Activated CD4-positive, alpha-beta T cell treated with anti-CD3 and anti-CD28 coated beads, Interleukin-2, amount 50 U/mL, for 24 hours (primary cell): Measurements from ENCODE around the gene IGF2BP1.
"Not testable (repeated sequence)": the region's sequence is repeated elsewhere in the genome, so short reads cannot be mapped to it uniquely, and the experiment has no call there.

Experiments used
- DNase-seq, 2 donors: peaks; one replicate each; pipeline ENCODE4 v3.0.0-alpha.2; 2020; ENCODE audit warnings: low read depth in 1 of 2, low spot score in 1 of 2

IGF2BP1 gene

DNA sequence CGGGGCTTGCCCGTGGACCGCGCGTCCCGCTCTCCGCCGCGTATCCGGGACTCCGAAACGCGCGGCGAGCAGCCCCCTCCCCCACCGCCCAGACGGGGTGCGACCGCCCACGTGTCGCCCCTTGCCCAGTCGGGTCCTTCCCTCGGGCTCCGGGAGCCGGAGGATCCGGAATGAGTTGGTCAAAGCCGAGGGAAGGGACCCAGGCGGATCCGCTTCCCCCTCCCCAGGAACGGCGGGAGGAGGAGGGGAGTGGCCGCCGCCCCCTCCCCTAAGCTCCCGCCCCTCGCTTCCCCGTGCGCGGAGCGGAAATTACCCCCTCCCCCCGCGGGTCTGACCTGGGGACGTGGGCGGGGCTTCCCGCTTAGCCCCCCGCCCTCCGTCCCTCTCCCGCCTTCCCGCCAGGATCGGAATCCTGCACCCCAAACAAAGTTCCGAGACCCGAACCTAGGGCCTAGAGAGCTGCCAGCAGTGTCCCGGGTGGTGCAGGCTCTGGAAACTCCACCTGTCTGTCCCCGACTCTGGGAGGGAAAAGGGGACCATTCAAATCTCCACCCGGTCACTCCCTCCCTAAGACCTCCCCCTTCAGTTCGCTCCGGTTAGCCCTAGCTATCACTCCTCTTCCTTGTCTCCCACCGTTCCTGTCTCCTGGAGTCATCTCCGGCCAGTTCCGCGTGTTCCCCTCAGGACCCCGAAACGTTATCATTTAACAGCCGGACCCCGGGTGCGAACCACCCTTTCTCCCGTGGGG, 1.0 kb upstream of the IGF2BP1 start:
- DNase-seq = no peak

GRCh38 chr17:48996722-48997102, 473 bp upstream of the IGF2BP1 start:
- DNase-seq = no peak

- no peak for DNase-seq
Observed at GRCh38 chr17:48997827-48998586, 822 bp downstream of the IGF2BP1 start.

- no peak for DNase-seq
Observed at GRCh38 chr17:48998587-48999440, 1.6 kb downstream of the IGF2BP1 start.

DNA sequence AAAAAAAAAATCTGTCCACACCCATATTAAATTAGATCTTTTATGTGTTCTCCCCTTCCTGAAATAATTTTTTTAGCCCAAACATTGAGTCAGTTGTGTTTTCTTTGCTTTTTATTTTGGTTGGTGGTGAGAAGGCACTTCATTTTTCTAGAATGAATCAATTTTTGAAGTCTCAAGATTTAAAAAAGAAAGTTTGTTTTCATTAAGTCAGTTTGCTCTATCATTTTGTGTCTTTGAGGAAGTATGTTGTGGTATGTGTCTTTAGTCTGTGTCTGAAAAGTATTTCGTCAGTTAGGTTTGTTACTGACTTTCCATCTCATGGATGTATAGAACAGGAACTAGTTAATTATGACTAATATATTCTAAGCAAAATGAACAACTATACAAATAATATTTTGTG, 3.8 kb downstream of the IGF2BP1 start:
- DNase-seq = no peak

- no peak for DNase-seq
Observed at GRCh38 chr17:49001671-49002070, 4.5 kb downstream of the IGF2BP1 start.

- DNase-seq = no peak
Observed at GRCh38 chr17:49002331-49002730, 5.1 kb downstream of the IGF2BP1 start.

- no peak for DNase-seq
Observed at GRCh38 chr17:49002766-49003165, 5.6 kb downstream of the IGF2BP1 start.

DNA sequence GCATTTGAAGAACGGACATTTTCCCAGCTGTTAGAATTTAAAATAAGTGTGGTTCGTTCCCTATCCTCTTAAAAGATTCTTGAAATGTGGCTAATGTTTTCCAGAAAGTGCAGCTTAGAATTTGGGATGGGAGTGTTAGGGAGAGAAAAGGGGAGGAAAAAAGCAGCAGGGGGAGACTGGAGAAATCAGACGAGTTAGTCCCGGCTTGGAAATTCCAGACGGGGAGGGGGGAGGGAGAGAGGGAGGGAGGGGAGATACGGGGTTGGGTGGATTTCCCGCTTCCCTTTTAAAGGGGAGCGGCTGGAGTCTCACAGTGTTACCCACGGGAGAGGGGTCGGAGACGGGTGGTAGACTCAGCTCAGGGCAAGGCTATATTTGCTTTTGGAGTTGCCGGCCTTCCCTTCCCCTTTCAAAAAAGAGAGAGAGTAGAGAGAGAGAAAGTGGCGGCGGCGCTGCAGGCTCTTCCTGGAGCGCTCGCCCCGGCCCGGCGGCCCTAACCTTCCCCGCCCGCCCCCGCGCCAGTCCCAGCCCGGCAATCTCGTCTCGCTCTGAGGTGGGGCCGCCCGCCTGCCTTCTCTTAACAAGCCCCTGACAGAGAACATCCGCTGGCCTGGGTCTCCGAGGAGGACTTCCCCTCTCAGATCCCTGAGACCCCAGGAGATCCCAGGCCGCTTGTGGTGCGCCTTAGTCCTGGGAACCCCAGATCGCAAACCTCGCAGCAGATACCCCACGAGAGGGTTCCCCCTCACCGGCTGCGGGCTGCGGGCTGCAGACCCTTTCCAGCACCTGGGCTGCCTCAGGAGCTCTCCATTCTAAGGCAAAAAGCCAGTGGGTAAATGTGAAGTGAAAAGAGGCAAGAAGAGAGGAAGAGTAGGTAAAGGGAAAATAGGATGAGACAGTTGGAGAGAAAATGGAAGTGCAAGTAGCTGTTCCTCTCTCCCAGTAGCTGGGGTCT, 6.6 kb downstream of the IGF2BP1 start:
- no peak for DNase-seq

DNA sequence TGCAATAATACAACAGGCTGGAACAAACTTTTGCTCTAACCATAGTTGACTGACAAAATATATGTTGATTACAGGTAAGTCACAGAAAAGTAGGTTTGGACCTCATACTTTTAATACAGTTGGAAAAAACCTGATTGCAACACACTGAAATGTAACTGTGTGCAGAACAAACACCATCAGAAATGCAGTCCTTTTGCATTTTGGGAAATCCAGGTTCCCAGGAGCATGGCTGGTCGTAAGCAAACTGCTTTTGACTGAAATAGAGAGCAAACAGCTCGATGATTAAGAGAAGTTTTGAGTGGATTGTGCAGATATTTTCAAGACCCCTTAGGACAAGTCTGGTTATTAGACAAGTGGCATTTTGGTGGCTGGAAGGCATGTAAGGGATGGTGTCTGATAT, 8.0 kb downstream of the IGF2BP1 start:
- no peak for DNase-seq

DNA sequence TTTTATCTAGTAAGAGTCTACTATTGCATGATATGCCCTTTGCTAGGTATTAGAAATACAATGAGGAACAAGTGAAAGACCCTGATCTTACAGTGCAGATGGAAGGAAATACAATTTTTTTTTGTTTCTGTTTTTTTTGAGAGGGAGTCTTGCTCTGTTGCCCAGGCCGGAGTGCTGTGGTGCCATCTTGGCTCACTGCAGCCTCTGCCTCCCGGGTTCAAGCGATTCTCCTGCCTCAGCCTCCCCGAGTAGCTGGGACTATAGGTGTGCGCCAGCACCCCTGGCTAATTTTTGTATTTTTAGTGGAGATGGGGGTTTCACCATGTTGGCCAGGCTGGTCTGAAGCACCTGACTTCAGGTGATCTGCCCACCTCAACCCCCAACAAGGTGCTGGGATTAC, 11.7 kb downstream of the IGF2BP1 start:
- DNase-seq = not testable (repeated sequence)

DNA sequence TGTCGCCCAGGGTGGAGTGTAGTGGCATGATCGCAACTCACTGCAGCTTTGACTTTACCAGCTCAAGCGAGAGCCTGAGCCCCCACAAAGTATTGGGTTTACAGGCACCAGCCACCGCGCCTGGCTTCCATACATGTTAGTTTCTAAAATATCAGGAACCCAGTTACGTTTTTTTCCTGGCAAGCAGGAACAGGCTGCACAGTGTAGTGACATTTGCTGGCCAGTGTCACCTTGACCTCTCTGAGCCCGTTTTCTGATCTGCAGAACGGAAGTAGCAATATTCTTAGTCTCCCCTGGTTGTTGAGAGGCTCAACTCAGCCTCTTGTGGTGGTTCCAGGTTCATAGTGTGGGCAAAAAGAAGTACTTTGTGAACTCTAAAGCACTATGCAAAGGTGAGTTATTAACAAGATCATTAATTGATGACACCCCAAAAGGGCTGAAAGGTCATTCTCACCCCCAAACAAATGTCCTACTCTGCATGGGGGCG, 15.6 kb downstream of the IGF2BP1 start:
- DNase-seq = no peak

GRCh38 chr17:49013311-49014213, 16.4 kb downstream of the IGF2BP1 start:
- no peak for DNase-seq

- no peak for DNase-seq
Observed at GRCh38 chr17:49015179-49015923, 18.2 kb downstream of the IGF2BP1 start.

GRCh38 chr17:49015924-49016774, 19.0 kb downstream of the IGF2BP1 start:
- no peak for DNase-seq

DNA sequence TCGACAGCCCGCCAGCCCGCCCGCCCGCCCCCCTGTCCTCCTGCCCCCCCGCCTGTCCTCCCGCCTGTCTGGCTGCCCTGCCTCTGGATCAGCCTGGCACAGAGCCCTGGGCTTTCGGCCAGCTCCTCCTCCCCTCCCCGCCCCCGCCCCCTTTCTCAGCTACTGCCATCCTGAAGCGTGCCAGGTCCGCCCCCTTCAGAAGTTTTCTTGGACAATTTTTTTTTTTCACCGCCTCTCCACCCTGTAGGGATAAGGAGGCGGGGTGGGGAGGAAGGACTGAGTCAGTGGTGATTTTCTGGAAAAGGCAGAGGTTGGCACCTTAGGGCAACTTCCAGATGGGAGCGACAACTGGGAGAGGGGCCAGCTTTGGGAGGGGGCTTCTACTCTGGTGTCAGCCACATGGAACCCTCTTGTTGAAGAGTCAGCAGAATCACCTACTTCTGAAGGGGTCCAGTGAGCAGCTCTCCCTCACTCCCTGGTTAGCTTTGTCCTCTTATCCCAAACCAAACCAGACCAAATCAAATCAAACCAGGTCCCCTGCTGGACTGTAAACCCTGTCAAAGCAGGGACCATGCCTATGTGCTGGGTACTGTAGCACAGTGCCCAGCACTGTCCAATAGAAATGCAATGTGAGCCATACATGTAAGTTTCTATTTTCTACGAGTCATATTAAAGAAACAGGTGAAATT, 19.7 kb downstream of the IGF2BP1 start:
- DNase-seq = no peak

DNA sequence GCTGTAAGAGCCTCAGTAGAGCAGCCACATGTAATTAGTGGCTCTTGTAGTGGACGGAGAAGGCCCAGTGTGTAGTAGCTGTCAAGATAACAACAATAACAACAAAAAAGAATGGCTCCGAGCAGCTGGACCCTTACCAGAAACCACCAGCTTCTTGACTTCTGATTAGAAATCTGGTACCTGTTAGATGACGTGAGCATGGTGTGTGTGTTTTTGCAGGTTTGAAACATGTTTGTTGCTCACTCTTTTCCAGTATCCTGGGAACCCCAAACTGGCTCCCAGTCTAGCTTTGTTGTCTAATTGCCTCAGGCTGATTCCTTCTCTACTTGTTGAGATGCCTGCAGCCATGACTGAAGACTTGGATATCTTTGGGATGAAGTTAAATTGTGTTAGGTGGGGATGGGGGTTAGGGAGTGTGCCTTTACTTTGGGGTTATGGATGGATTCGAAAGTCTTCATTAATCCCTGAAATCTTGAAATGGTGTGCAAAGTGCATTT, 21.0 kb downstream of the IGF2BP1 start:
- no peak for DNase-seq
